DMS153 (cell line): ENCODE results near the gene NIPSNAP3A.

ENCODE experiments used
- DNase-seq: peaks from one replicate; lab custom pipeline; 2025; lab: John Stamatoyannopoulos, UW

The NIPSNAP3A gene

GRCh38 chr9:104808035-104808614 is 60.6 kb downstream of the NIPSNAP3A start:
- DNase-seq, result peak; percentile 25
